H1 (cell line): Measurements from ENCODE around the gene ARID4A. TPM values are rescaled to one million over a fixed set of nuclear protein-coding genes. Genes with fewer than 3 reads are reported as not detected.
A peak's percentile ranks its signal among the peaks of the same experiment; 100 is the strongest.

Source experiments
- CTCF ChIA-PET: fragments of 300-600 bp; sonication (Branson Sonifier 250); formaldehyde crosslinking; loops from one replicate; lab custom pipeline; 2021; ENCODE audit not compliant: partially characterized antibody; lab: Charles Lee
- POLR2A ChIA-PET: fragments of 300-600 bp; sonication (Branson Sonifier 250); formaldehyde crosslinking; loops from one replicate; lab custom pipeline; 2021; ENCODE audit warnings: inconsistent platforms; ENCODE audit not compliant: partially characterized antibody; lab: Charles Lee
- DNase-seq, 2 experiments: peaks; one replicate each; pipeline versions ENCODE4 v3.0.0 to v3.0.0-alpha.2; 2010 to 2022; ENCODE audit warnings: low spot score in 2 of 2, low read depth in 1 of 2, mixed read lengths in 1 of 2
- FAIRE-seq: peaks from 2 replicates; lab custom pipeline; 2011; peaks lifted over from hg19 to GRCh38; lab: Jason Lieb, UNC
- H2AFZ ChIP-seq: 2 replicates; pipeline ENCODE4 v1.8.1; 2012; ENCODE audit warnings: low read length, inconsistent platforms
- H2AK5ac ChIP-seq: 2 replicates; pipeline ENCODE4 v1.6.1; 2013; ENCODE audit warnings: low read depth, low read length
- H2BK120ac ChIP-seq: replicated peaks from 2 replicates; pipeline ENCODE3; 2013; ENCODE audit warnings: low read depth, low read length, inconsistent platforms
- H2BK12ac ChIP-seq: 2 replicates; pipeline ENCODE4 v1.6.1; 2013; ENCODE audit warnings: low read depth, low read length
- H2BK15ac ChIP-seq: 2 replicates; pipeline ENCODE4 v1.6.1; 2013; ENCODE audit warnings: low read length
- H2BK20ac ChIP-seq: 2 replicates; pipeline ENCODE4 v1.6.1; 2013; ENCODE audit warnings: low read length
- H2BK5ac ChIP-seq: 2 replicates; pipeline ENCODE4 v1.6.1; 2013; ENCODE audit warnings: low read depth, low read length
- H3K14ac ChIP-seq: 2 replicates; pipeline ENCODE4 v1.6.1; 2013; ENCODE audit warnings: inconsistent platforms; ENCODE audit not compliant: insufficient read length
- H3K18ac ChIP-seq: 2 replicates; pipeline ENCODE4 v1.6.1; 2013; ENCODE audit warnings: low read length; ENCODE audit errors: extremely low read depth
- H3K23ac ChIP-seq: 2 replicates; pipeline ENCODE4 v1.6.1; 2013; ENCODE audit warnings: inconsistent platforms; ENCODE audit not compliant: insufficient read length
- H3K23me2 ChIP-seq: 2 replicates; pipeline ENCODE4 v1.6.1; 2013; ENCODE audit warnings: low read depth, low read length
- H3K27ac ChIP-seq: 2 replicates; pipeline ENCODE4 v1.6.1; 2011; ENCODE audit warnings: low read depth, low read length, inconsistent platforms
- H3K27me3 ChIP-seq, 4 experiments: replicated peaks in 1 of 4; 1 replicate in 1 of 4; 2 replicates in 3 of 4; pipeline versions ENCODE4 v1.6.1 to v1.8.1; 2011 to 2013; ENCODE audit warnings: low read length in 3 of 4, mild to moderate bottlenecking in 3 of 4, inconsistent platforms in 2 of 4, mixed read lengths in 2 of 4, moderate library complexity in 1 of 4; ENCODE audit not compliant: control insufficient read depth in 3 of 4, insufficient read depth in 3 of 4; ENCODE audit errors: extremely low read depth in 1 of 4
- H3K36me3 ChIP-seq, 4 experiments: 2 replicates each; pipeline versions ENCODE4 v1.6.1 to v1.8.1; 2011 to 2013; ENCODE audit warnings: mild to moderate bottlenecking in 4 of 4, low read length in 3 of 4, moderate library complexity in 2 of 4, control low read depth in 1 of 4, inconsistent platforms in 1 of 4; ENCODE audit not compliant: insufficient read depth in 4 of 4, control insufficient read depth in 2 of 4
- H3K4ac ChIP-seq: replicated peaks from 2 replicates; pipeline ENCODE3; 2013; ENCODE audit warnings: low read length, low read depth, mixed read lengths, inconsistent platforms; ENCODE audit not compliant: insufficient read length
- H3K4me1 ChIP-seq, 4 experiments: replicated peaks in 1 of 4; 1 replicate in 1 of 4; 2 replicates in 3 of 4; pipeline versions ENCODE4 v1.6.1 to v1.8.1; 2011 to 2013; ENCODE audit warnings: low read length in 3 of 4, inconsistent platforms in 2 of 4, mixed read lengths in 1 of 4; ENCODE audit not compliant: insufficient read depth in 4 of 4, control insufficient read depth in 3 of 4
- H3K4me2 ChIP-seq, 2 experiments: 2 replicates each; pipeline versions ENCODE4 v1.6.1 to v1.8.1; 2011 to 2013; ENCODE audit warnings: low read depth in 2 of 2, low read length in 2 of 2, control low read depth in 1 of 2, inconsistent platforms in 1 of 2, mild to moderate bottlenecking in 1 of 2; ENCODE audit not compliant: insufficient read depth in 1 of 2
- H3K4me3 ChIP-seq, 4 experiments: fragments of 200-600, 300-600 bp in 1 of 4; sonication (generic), shearing (Covaris generic), sonication (Bioruptor Twin) in 1 of 4; 2 replicates each; pipeline versions ENCODE4 v1.5.1 to v1.8.1; 2011 to 2016; ENCODE audit warnings: low read length in 4 of 4, low read depth in 3 of 4, control low read depth in 2 of 4, inconsistent platforms in 2 of 4, mild to moderate bottlenecking in 2 of 4, mixed read lengths in 1 of 4, moderate library complexity in 1 of 4; ENCODE audit not compliant: insufficient read depth in 2 of 4; ENCODE audit errors: extremely low read depth in 1 of 4
- H3K56ac ChIP-seq: replicated peaks from 2 replicates; pipeline ENCODE3; 2013; ENCODE audit warnings: low read depth, mild to moderate bottlenecking, mixed read lengths, low read length, inconsistent platforms; ENCODE audit not compliant: insufficient read length
- H3K79me1 ChIP-seq: 2 replicates; pipeline ENCODE4 v1.6.1; 2013; ENCODE audit warnings: low read depth, low read length, control low read depth
- H3K79me2 ChIP-seq, 2 experiments: 2 replicates each; pipeline versions ENCODE4 v1.6.1 to v1.8.1; 2012 to 2013; ENCODE audit warnings: low read length in 2 of 2, mild to moderate bottlenecking in 2 of 2, inconsistent platforms in 1 of 2; ENCODE audit not compliant: insufficient read depth in 2 of 2, control insufficient read depth in 1 of 2
- H3K9ac ChIP-seq, 4 experiments: replicated peaks in 1 of 4; 1 replicate in 1 of 4; 2 replicates in 3 of 4; pipeline versions ENCODE4 v1.6.1 to v1.8.1; 2011 to 2013; ENCODE audit warnings: low read depth in 3 of 4, low read length in 3 of 4, control low read depth in 2 of 4, mild to moderate bottlenecking in 2 of 4, moderate library complexity in 2 of 4, inconsistent platforms in 1 of 4; ENCODE audit errors: extremely low read depth in 1 of 4
- H3K9me3 ChIP-seq, 2 experiments: 2 replicates each; pipeline versions ENCODE4 v1.6.1 to v1.8.1; 2012 to 2013; ENCODE audit warnings: mild to moderate bottlenecking in 2 of 2, moderate library complexity in 2 of 2, control low read depth in 1 of 2, inconsistent platforms in 1 of 2, low read depth in 1 of 2, low read length in 1 of 2, mixed read lengths in 1 of 2; ENCODE audit not compliant: insufficient read depth in 2 of 2
- H4K20me1 ChIP-seq, 2 experiments: replicated peaks in 1 of 2; 2 replicates each; pipeline versions ENCODE3 to v1.8.1; 2011 to 2013; ENCODE audit warnings: inconsistent platforms in 2 of 2, low read length in 2 of 2, mild to moderate bottlenecking in 1 of 2; ENCODE audit not compliant: insufficient read depth in 2 of 2, control insufficient read depth in 1 of 2
- H4K5ac ChIP-seq: 2 replicates; pipeline ENCODE4 v1.6.1; 2013; ENCODE audit warnings: low read length, low read depth, mixed read lengths, inconsistent platforms; ENCODE audit not compliant: insufficient read length
- H4K8ac ChIP-seq: 2 replicates; pipeline ENCODE4 v1.8.0; 2013; ENCODE audit warnings: mild to moderate bottlenecking, moderate library complexity, low read length, inconsistent platforms; ENCODE audit not compliant: insufficient read depth; ENCODE audit errors: extremely low read depth
- H4K91ac ChIP-seq: replicated peaks from 2 replicates; pipeline ENCODE3; 2013; ENCODE audit warnings: low read length, mixed read lengths, inconsistent platforms; ENCODE audit not compliant: insufficient read length
- BACH1 ChIP-seq: IDR thresholded peaks from 2 replicates; pipeline ENCODE4 v1.6.1; 2012; ENCODE audit warnings: low read length, improper control_type of control experiment
- WGBS, 2 experiments: shearing (Covaris generic) in 1 of 2; methylation state at CpG; one replicate each; pipeline versions ENCODE4 v1.1.6 to v1.1.7; 2013 to 2015; ENCODE audit warnings: low lambda C conversion rate in 2 of 2, mixed read lengths in 2 of 2, inconsistent platforms in 1 of 2, low coverage in 1 of 2, missing lambda C conversion rate in 1 of 2; ENCODE audit not compliant: insufficient replicate concordance in 2 of 2, insufficient coverage in 1 of 2, insufficient read length in 1 of 2; ENCODE audit errors: extremely low coverage in 1 of 2, missing lambda C conversion rate in 1 of 2; 5-methylcytosine and 5-hydroxymethylcytosine counted together
- polyA plus RNA-seq, 7 experiments: library from polyadenylated mRNA; depleted of rRNA in 3 of 7; stranded (reverse) in 5 of 7; unstranded in 2 of 7; fragments of >200 nt in 5 of 7; fragments of 200-250 nt in 2 of 7; gene quantifications; 1 replicate in 5 of 7; 2 replicates in 1 of 7; 4 replicates in 1 of 7; pipeline versions ENCODE4 v1.2.1 to v1.2.3, GENCODE V29; 2011 to 2013; ENCODE audit warnings: missing spikeins in 2 of 7, mixed read lengths in 2 of 7
- total RNA-seq: library from RNA; stranded (reverse); fragmentation: NEBNext Ultra II Directional; extraction: Animal tissue kit (Norgen Biotek cat#: 25700); gene quantifications from 2 replicates; pipeline ENCODE4 v1.2.1, GENCODE V29; 2021

The ARID4A gene
- total and polyA plus RNA-seq, 2 of the 8 experiments (the other 6 are each of a cell fraction or from before 2014, with no cell fraction given): 2.1 to 14.6 TPM

DNA sequence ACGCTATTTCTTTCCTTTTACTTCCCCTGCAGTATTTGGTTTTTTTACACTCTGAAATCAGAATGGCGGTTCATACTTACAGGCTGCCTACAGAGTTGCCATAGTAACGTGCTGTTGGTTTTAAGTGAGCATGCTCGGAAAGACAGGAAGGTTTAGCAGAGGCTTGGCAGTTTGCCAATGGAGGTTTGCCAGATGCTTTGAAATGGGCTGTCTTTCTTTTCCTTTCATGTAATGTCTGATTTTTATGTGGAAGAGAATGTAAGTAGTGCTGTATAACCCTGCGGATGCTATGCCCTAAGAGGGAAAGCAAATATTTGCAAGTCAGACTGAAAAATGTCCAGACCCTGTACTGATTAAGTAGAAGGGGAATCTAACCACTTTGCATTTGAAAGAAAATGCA, 32.8 kb downstream of the ARID4A start:
- Histone ChIP-seq H3K27ac (no peak overlapping the region), H3K79me1 (no peaks in the 10 kb centered on the region), H3K14ac (no peak overlapping the region), H3K4ac (no peak overlapping the region), H3K4me3 (no peak overlapping the region), H3K4me2 (no peak overlapping the region), H3K23ac (no peak overlapping the region), H2AK5ac (no peak overlapping the region), H4K8ac (no peak overlapping the region), H2BK12ac (no peak overlapping the region), H3K23me2 (no peaks in the 10 kb centered on the region; the same call in 1 of the 2 replicates), H2BK20ac (no peak overlapping the region), H2BK120ac (no peak overlapping the region), H2BK15ac (no peak overlapping the region), H3K18ac (no peak overlapping the region), H3K36me3 (peaks cover 2 to 26% (median 5%) of the 10 kb centered on the region in 4 experiments; a peak in 4 of 8 replicates), H3K9me3 (no peaks in the 10 kb centered on the region), H4K20me1 (peaks cover 0 to 2% of the 10 kb centered on the region in 2 experiments), H3K79me2 (no peaks in the 10 kb centered on the region), H3K4me1 (no peaks in the 10 kb centered on the region), H2BK5ac (no peak overlapping the region), H3K27me3 (no peaks in the 10 kb centered on the region), H4K91ac (no peak overlapping the region), H3K9ac (no peak overlapping the region), H3K56ac (no peak overlapping the region), H2AFZ (no peak overlapping the region), H4K5ac (no peak overlapping the region)
- WGBS, 2 experiments: 72% methylated on average over 5 of the region's 5 CpGs; no CpG with 5 or more reads in 1 of the 2 experiments
- ChIA-PET CTCF (no interaction called here), POLR2A (no interaction called here)
- no peak for TF ChIP-seq BACH1
- DNase-seq: no peak
- FAIRE-seq: peak; percentile 78
